ENCODE measurements around the gene PKP1.

Gene PKP1

DNA sequence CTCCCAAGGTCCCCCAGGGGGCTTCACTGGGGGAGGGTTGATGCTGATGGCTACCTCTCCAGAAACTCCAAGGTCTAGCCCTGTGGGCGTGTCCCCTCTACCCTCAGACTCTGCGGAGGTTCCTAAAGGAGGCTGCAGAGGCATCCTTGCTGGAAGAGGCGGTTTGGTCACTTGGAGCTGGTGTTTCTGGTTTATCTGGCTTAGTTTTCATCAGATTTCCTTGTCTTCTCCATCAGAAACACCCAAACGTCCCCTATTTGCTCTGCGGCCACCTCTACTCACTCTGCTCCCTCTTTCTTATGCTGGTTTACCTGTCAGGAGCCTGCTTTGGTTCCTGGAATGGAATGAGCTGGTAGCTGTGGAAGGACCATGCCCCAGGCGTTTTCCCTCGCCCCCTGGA lies 2.5 kb downstream of the PKP1 start:
- in situ Hi-C loops (cut with HindIII; ENCODE audit: low sequenced_read_pairs), result no loop called here
- no peak for DNase-seq (ENCODE audit: low read depth, low spot score)
- TF ChIP-seq, protein P1, sequence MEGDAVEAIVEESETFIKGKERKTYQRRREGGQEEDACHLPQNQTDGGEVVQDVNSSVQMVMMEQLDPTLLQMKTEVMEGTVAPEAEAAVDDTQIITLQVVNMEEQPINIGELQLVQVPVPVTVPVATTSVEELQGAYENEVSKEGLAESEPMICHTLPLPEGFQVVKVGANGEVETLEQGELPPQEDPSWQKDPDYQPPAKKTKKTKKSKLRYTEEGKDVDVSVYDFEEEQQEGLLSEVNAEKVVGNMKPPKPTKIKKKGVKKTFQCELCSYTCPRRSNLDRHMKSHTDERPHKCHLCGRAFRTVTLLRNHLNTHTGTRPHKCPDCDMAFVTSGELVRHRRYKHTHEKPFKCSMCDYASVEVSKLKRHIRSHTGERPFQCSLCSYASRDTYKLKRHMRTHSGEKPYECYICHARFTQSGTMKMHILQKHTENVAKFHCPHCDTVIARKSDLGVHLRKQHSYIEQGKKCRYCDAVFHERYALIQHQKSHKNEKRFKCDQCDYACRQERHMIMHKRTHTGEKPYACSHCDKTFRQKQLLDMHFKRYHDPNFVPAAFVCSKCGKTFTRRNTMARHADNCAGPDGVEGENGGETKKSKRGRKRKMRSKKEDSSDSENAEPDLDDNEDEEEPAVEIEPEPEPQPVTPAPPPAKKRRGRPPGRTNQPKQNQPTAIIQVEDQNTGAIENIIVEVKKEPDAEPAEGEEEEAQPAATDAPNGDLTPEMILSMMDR (IDR thresholded peaks at IDR 0.05; ENCODE audit: low read depth, low read length), result no peak
- no peak overlapping the region for H3K4me3 ChIP-seq (ENCODE audit: low read depth, low read length)

DNA sequence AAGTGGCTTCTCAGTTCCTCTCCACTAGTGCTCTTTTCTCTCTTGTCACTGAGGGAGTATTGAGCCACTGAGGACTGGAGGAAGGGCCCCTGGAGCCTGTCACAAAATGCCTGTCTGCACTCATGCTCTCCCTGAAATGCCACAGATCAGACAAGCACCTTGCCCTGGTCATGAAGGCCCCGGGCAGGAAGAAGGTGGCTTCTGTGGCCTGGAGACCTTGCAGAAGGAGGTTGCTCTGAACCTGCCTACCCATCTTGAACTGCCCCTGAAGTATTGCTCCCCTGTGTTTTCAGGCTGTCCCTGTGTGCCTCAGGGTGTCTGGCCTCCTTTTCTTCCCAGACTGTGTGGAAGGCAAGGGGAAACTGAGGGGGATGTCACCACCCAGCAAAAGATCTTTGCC lies 3.1 kb downstream of the PKP1 start:
- TF ChIP-seq, protein P1 (IDR thresholded peaks at IDR 0.05; ENCODE audit: low read depth, low read length), result no peak
- no peak overlapping the region for H3K4me3 ChIP-seq (ENCODE audit: low read depth, low read length)
- DNase-seq (ENCODE audit: low read depth, low spot score), result no peak
- in situ Hi-C loops (cut with HindIII; ENCODE audit: low sequenced_read_pairs), result no loop called here

DNA sequence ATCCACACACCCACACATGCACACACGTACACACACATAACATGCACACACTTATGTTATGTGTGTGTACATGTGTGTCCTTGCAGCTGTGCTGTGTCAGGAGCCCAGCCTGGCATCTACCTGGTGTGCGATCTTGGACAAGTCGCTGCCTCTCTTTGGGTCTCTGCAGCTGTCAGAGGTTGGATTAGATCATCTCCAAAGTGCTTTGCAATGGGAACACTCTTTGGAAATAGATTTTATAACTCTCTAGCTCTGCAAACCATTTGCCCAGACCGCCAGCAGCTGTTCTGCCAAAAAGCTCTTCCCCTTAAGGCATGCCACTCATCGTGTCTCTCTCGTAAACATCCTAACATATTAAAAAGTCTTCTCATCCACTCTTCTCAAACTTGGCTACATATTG lies 4.7 kb downstream of the PKP1 start:
- DNase-seq (ENCODE audit: low read depth, low spot score), result no peak
- in situ Hi-C loops (cut with HindIII; ENCODE audit: low sequenced_read_pairs), result no loop called here

DNA sequence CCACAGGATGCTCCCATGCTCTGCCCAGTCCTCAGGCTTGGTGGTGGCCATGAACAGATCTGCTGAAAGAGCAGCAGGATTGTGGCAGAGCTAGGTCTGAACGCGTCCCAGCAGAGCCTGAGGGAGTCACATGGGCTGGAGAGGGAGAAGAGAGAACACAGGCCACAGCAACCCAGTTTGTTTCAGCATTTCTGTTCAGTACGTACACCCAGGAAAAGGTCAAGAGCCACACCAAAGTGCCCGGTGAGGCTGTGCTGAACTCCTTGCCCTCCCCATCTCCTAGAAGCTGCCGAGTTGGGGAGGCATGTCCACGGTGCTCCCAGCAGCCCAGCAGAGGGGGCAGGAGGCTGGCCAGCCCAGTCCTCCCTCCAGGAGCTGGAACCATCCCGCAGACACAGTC lies 5.5 kb downstream of the PKP1 start:
- in situ Hi-C loops (cut with HindIII; ENCODE audit: low sequenced_read_pairs), result no loop called here
- TF ChIP-seq, protein P1 (IDR thresholded peaks at IDR 0.05; ENCODE audit: low read depth, low read length), result no peak

More for the DNA sequence above, 4.7 kb downstream of the PKP1 start:
- TF ChIP-seq, protein P1 (IDR thresholded peaks at IDR 0.05; ENCODE audit: low read depth, low read length), result no peak
- H3K4me3 ChIP-seq (ENCODE audit: low read depth, low read length), result no peak overlapping the region

DNA sequence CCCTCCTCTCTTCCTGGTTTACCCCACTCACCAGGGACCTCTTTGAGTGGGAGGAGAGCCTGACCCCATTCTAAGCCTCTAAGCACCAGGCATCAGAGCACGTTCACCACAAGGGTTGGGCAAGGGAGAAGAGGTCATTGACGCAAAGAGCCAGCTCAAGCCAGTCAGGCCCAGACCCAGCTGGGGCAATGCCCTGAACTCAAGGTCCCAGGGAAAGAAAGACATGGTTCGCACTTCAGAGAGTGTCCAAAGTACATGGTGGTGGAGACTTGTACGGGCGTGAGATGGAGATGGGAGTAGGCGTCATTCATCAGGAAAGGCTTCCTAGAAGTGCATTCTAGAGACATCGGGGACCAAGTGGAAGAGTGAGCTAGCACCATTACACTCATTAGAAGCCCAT lies 7.2 kb downstream of the PKP1 start:
- no peak for DNase-seq (ENCODE audit: low read depth, low spot score)
- no peak overlapping the region for H3K4me3 ChIP-seq (ENCODE audit: low read depth, low read length)
- TF ChIP-seq, protein P1 (IDR thresholded peaks at IDR 0.05; ENCODE audit: low read depth, low read length), result no peak
- in situ Hi-C loops (cut with HindIII; ENCODE audit: low sequenced_read_pairs), result no loop called here

More for the DNA sequence above, 5.5 kb downstream of the PKP1 start:
- no peak overlapping the region for H3K4me3 ChIP-seq (ENCODE audit: low read depth, low read length)
- DNase-seq (ENCODE audit: low read depth, low spot score), result no peak

DNA sequence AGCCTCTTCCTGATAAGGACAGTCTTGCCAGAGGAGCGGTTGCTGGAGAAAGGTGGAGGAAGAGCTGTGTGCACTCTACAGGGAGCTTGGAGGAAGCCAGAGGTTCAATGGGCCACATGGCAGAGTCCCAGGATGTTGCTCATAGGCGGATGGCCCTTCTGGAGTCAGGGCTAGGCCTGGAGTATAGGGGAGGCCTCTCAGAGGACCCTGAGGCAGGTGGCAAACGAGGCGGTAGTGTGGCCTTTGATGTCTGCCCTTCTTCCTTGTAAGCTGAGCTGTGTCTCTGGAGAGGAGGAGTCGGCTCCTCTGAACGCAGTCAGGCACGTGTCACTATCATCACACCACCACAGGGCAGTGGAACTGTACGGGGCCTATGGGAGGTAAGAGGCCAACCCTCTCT lies 8.6 kb downstream of the PKP1 start:
- in situ Hi-C loops (cut with HindIII; ENCODE audit: low sequenced_read_pairs), result no loop called here
- DNase-seq (ENCODE audit: low read depth, low spot score), result no peak
- TF ChIP-seq, protein P1 (IDR thresholded peaks at IDR 0.05; ENCODE audit: low read depth, low read length), result no peak
- H3K4me3 ChIP-seq (ENCODE audit: low read depth, low read length), result no peak overlapping the region

DNA sequence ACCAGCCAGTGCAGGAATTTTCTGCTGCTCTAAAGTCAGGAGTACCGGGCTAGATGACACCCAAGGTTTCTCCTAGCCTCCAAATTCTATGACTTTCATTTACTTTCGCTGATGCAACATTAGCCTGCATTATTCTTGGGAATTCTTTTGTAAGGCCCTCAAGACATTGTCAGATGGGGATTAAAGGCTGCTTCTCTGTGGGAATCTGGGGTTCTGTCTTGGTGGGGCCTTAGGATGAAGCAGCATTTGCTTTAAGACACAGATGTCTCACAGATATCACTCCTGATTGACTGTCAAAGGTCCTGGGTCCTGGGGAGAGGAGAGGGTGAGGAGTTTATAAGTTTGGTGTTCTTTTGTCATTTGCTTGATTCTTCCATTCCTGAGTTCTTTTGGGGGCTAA lies 11.6 kb downstream of the PKP1 start:
- no peak overlapping the region for H3K4me3 ChIP-seq (ENCODE audit: low read depth, low read length)
- no peak for DNase-seq (ENCODE audit: low read depth, low spot score)
- in situ Hi-C loops (cut with HindIII; ENCODE audit: low sequenced_read_pairs), result no loop called here
- TF ChIP-seq, protein P1 (IDR thresholded peaks at IDR 0.05; ENCODE audit: low read depth, low read length), result no peak
